ENCODE measurements around the gene BRSK2. TPM values are rescaled to one million over a fixed set of nuclear protein-coding genes. Genes with fewer than 3 reads are reported as not detected.

BRSK2 gene
- total RNA-seq, 2 experiments from 2014 or later, result 0.46 to 0.97 TPM

DNA sequence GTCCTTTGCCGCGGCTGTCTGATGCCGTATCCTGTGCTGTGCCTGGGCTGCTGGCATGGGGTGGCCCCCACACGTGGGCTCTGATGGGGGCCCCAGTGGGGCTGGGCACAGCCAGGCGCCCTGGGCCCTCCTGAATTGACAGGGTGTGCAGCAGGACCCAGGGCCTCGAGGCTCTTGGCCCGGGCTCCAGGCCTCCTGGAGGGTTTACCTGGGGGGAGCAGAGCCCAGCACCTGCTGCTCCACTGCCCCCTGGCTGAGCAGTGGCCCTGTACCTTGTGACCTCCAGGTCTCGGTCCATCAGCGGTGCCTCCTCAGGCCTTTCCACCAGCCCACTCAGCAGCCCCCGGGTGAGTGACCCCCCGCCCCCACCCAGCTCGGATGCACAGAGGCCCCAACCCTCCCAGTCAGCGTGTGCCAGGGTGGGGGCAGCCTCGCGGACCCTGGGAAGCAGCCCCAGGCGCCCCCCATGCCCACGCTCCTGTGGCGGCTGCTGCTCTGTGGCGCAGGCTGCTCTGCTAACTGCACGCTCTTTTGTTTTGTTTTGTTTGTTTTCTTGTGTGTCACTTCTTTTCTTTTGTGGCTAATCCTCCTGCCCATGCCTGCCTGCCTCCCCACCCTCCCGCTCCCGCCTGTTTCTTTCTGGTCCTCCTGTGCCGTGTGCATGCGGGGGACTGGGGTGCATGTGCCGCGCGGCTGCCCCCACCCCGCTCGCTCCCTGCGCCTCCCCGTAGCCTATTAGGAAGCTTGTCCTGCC is 59.9 kb downstream of the BRSK2 start:
- no peak overlapping the region for H3K4me3 Mint-ChIP-seq
- H3K27me3 Mint-ChIP-seq, result no peaks in the 10 kb centered on the region
- no peak for DNase-seq
- H3K36me3 Mint-ChIP-seq, result no peaks in the 10 kb centered on the region
- H3K9me3 Mint-ChIP-seq, result no peaks in the 10 kb centered on the region
- H3K27ac Mint-ChIP-seq, result no peak overlapping the region
- H3K4me1 Mint-ChIP-seq, result no peaks in the 10 kb centered on the region

- Mint-ChIP-seq H3K4me1 (no peaks in the 10 kb centered on the region), H3K27me3 (no peaks in the 10 kb centered on the region), H3K9me3 (no peaks in the 10 kb centered on the region), H3K36me3 (no peaks in the 10 kb centered on the region), H3K4me3 (no peak overlapping the region), H3K27ac (no peak overlapping the region)
- DNase-seq, result no peak
Observed at GRCh38 chr11:1450344-1450875, 60.7 kb downstream of the BRSK2 start.

DNA sequence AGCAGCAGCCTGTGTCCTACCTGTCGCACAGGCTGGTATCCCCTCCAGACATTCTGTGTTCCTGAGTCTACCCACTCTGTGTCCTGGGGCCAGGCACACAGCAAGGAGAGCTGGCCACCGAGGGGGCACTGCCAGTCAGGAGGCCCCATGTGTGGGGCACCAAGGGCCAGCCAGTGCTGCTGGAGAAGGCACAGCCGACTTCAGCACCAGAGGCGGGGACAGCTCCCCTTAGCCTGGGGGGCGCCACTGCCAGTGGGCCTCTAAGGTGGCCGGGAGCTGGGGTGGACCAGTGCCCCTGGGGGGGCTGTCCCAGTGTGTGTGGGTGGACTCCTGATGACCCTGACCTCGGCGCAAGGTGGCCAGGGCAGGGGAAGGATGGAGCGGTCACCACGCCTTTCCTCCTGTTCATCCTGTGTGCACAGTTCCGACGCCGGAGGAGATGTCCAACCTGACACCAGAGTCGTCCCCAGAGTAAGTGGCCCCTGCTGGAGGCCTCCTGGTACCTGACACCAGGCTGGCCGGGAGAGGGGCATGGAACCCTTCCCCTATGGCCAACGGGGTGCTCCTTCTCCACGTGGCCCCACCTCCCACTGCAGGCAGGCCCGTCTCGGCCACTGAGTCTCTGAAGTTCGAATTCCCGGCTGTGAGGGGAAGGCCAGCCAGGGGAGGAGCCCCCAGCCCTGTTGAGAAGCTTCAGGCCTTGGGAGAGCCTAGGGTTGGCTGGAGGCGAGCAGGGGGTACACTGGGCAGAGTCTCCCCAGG is 61.4 kb downstream of the BRSK2 start:
- H3K36me3 Mint-ChIP-seq, result no peaks in the 10 kb centered on the region
- no peaks in the 10 kb centered on the region for H3K9me3 Mint-ChIP-seq
- no peak overlapping the region for H3K4me3 Mint-ChIP-seq
- no peak overlapping the region for H3K27ac Mint-ChIP-seq
- DNase-seq, result no peak
- no peaks in the 10 kb centered on the region for H3K4me1 Mint-ChIP-seq
- H3K27me3 Mint-ChIP-seq, result no peaks in the 10 kb centered on the region

DNA sequence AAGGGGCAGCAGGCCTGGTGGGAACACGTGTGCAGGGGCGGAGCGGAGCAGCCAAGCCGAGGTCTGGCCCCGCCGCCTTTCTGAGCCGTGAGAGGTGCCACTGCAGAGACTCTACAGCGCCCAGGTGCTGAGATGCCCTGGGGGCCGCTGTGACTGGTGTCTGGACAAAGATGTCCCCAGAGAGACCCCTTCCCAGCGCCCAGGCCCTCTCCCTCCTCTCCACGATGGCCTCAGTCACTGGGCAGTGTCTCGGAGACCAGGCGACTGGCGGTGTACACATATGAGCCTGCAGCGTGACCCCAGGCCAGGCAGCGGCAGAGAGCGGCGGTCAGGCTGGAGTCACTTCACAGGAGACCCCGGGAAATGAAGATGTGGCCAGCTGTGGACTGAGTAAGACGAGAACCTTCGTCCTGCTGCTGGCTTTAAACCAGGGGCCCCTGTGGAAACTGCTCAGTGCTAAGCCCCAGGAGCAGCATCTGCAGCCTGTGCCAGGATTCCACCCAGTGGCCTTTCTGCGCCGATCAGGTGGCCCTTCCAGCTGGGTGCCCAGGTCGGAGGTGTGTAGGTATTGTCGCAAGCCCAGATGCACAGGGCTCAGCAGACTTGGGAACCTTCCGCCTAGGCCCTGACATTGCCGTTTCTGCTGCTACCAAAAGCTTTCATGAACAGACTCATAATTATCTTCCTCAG is 62.2 kb downstream of the BRSK2 start:
- H3K9me3 Mint-ChIP-seq, result no peaks in the 10 kb centered on the region
- H3K27me3 Mint-ChIP-seq, result no peaks in the 10 kb centered on the region
- H3K27ac Mint-ChIP-seq, result no peak overlapping the region
- H3K4me3 Mint-ChIP-seq, result no peak overlapping the region
- no peaks in the 10 kb centered on the region for H3K36me3 Mint-ChIP-seq
- no peaks in the 10 kb centered on the region for H3K4me1 Mint-ChIP-seq
- no peak for DNase-seq

GRCh38 chr11:1452744-1453143 is 63.0 kb downstream of the BRSK2 start:
- no peaks in the 10 kb centered on the region for H3K27me3 Mint-ChIP-seq
- no peak overlapping the region for H3K4me3 Mint-ChIP-seq
- no peaks in the 10 kb centered on the region for H3K4me1 Mint-ChIP-seq
- DNase-seq, result no peak
- H3K9me3 Mint-ChIP-seq, result no peaks in the 10 kb centered on the region
- H3K27ac Mint-ChIP-seq, result no peak overlapping the region
- no peaks in the 10 kb centered on the region for H3K36me3 Mint-ChIP-seq

DNA sequence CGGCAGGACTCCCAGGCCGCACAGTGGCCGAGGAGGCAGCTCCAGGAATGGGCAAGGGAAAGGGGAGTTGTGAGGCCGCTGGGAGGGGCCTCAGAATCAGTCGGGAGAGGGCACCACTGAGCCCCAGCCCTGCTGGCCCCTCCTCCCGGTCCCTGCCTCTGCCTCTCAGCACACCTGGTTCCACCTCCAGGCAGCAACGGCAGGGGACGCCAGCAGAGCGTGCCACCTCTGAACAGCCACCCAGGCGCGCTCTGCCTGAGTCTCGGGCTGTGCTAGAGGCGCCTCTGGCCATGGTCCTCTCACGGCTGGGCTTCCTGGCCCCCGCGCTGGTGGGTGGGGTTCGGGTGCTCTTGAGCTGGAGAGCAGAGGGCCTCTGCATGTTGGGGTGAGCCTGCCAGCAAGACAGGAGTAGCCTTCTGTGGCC is 63.9 kb downstream of the BRSK2 start:
- DNase-seq, result peak; percentile 31
- H3K27me3 Mint-ChIP-seq, result no peaks in the 10 kb centered on the region
- H3K4me3 Mint-ChIP-seq, result no peak overlapping the region
- no peaks in the 10 kb centered on the region for H3K36me3 Mint-ChIP-seq
- no peak overlapping the region for H3K27ac Mint-ChIP-seq
- H3K9me3 Mint-ChIP-seq, result no peaks in the 10 kb centered on the region
- no peaks in the 10 kb centered on the region for H3K4me1 Mint-ChIP-seq

DNA sequence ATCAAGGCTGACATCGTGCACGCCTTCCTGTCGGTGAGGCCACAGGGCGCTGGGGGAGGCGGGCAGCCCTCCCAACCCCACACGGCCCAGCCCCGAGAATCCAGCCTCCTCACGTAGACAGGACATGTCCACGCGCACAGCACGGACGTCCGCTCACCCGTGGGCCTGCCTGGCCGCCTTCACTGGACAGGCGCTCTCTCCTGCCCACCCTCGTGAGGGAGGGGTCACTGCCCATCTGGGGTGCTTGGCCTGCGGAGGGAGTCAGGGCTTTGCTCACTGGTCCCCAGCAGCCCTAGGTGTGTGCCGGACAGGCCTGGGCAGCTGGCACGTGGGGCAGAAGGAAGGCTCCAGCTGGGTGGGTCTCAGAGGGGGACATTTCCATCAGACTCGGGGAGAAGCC is 64.8 kb downstream of the BRSK2 start:
- Mint-ChIP-seq H3K4me3 (no peak overlapping the region), H3K36me3 (no peaks in the 10 kb centered on the region), H3K27ac (no peak overlapping the region), H3K27me3 (no peaks in the 10 kb centered on the region), H3K4me1 (no peaks in the 10 kb centered on the region), H3K9me3 (no peaks in the 10 kb centered on the region)
- no peak for DNase-seq

DNA sequence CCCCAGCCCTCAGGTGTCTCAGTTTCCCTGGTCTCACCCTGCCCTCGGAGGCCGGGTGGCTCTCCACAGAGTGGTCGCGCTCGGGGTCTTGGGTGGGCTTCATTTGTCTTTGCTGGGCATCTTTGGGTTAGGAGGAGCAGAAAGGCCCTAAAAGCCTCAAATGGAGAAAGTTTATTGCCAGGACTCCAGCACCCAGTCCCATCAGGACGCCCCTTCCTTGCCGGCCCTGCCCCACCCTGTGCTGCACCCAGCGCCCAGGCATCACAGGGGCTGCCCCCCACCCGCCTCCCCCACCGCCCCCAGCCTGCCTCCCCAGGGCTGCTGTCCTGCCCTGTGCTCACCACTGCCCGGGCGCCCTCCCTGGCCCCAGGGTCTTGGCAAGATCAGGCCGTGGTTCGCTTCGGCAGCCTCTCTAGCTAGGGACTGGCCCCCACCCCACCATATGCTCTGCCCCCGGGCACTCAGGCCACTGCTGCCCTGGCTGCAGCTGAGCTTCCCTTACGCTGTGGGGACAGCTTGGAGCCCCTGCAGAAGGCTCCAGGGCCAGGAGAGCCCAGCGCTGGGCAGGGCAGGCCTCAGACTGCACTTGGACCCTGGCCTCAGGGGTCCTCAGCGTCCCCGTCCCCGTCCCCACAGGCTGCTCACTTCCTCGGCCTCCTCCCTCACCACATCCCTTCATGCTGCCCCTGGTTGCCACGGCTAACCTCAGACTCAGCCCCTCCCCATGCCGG is 65.5 kb downstream of the BRSK2 start:
- Mint-ChIP-seq H3K9me3 (no peaks in the 10 kb centered on the region), H3K4me3 (no peak overlapping the region), H3K27me3 (no peaks in the 10 kb centered on the region), H3K36me3 (no peaks in the 10 kb centered on the region), H3K27ac (no peak overlapping the region), H3K4me1 (no peaks in the 10 kb centered on the region)
- DNase-seq, result no peak

DNA sequence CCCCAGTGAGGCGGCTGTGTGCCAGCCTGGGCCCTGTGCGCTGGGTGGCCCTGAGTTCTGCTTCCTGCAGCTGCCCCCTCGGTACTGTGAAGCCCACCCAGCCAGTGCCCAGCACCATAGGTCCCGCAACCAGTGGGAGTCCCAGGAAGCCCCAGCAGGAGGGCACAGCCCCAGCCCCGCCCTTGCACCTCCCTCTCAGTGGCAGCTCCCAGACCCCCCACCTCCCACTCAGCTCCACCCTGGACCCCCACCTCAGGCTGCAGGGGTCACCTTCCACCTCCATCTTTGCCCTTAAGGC is 66.0 kb downstream of the BRSK2 start:
- H3K27ac Mint-ChIP-seq, result no peak overlapping the region
- no peaks in the 10 kb centered on the region for H3K4me1 Mint-ChIP-seq
- H3K9me3 Mint-ChIP-seq, result no peaks in the 10 kb centered on the region
- no peak for DNase-seq
- no peaks in the 10 kb centered on the region for H3K27me3 Mint-ChIP-seq
- H3K36me3 Mint-ChIP-seq, result no peaks in the 10 kb centered on the region
- H3K4me3 Mint-ChIP-seq, result no peak overlapping the region

DNA sequence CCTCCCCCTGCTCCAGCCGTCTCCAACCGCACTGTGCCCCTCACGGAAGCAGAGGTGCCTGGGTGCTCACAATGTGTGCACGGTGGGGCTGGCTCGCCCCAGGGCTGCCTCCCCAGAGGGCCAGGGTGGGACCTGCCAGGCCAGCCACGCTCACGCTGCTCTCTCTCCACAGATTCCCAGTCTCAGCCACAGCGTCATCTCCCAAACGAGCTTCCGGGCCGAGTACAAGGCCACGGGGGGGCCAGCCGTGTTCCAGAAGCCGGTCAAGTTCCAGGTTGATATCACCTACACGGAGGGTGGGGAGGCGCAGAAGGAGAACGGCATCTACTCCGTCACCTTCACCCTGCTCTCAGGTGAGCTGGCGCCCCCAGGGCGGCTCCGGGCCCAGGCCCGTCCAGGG is 66.4 kb downstream of the BRSK2 start:
- no peaks in the 10 kb centered on the region for H3K4me1 Mint-ChIP-seq
- no peak for DNase-seq
- H3K36me3 Mint-ChIP-seq, result no peaks in the 10 kb centered on the region

GRCh38 chr11:1456596-1457325 is 67.0 kb downstream of the BRSK2 start:
- Mint-ChIP-seq H3K9me3 (no peaks in the 10 kb centered on the region), H3K4me1 (no peaks in the 10 kb centered on the region), H3K4me3 (no peak overlapping the region), H3K27me3 (no peaks in the 10 kb centered on the region), H3K27ac (no peak overlapping the region), H3K36me3 (no peaks in the 10 kb centered on the region)
- no peak for DNase-seq

More for the DNA sequence above, 66.4 kb downstream of the BRSK2 start:
- Mint-ChIP-seq H3K9me3 (no peaks in the 10 kb centered on the region), H3K27me3 (no peaks in the 10 kb centered on the region), H3K27ac (no peak overlapping the region), H3K4me3 (no peak overlapping the region)

DNA sequence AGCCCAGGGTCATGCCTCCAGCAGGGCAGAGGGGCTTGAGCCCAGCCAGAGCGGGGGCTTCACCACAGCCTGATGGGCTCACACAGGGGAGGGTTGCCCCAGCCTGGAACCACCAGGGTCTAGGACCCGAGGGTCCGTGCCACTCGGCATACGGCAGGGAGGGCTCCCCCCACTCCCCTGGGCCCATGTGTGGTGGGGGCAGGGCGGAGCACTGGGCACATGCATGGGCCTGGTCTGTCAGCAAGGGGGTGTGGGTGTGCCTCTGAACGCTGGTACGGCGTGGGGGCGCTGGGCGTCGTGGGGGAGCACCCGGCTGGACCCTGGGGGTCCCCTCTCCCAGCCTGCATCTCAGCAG is 67.6 kb downstream of the BRSK2 start:
- no peaks in the 10 kb centered on the region for H3K36me3 Mint-ChIP-seq
- no peaks in the 10 kb centered on the region for H3K27me3 Mint-ChIP-seq
- no peak overlapping the region for H3K4me3 Mint-ChIP-seq
- no peak for DNase-seq
- H3K27ac Mint-ChIP-seq, result no peak overlapping the region
- no peaks in the 10 kb centered on the region for H3K4me1 Mint-ChIP-seq
- no peaks in the 10 kb centered on the region for H3K9me3 Mint-ChIP-seq

GRCh38 chr11:1457856-1458255 is 68.1 kb downstream of the BRSK2 start:
- Mint-ChIP-seq H3K9me3 (no peaks in the 10 kb centered on the region), H3K4me1 (no peaks in the 10 kb centered on the region)

GRCh38 chr11:1458340-1459218 is 68.8 kb downstream of the BRSK2 start:
- Mint-ChIP-seq H3K9me3 (no peaks in the 10 kb centered on the region), H3K27me3 (no peaks in the 10 kb centered on the region), H3K36me3 (no peaks in the 10 kb centered on the region), H3K4me3 (no peak overlapping the region), H3K4me1 (no peaks in the 10 kb centered on the region), H3K27ac (no peak overlapping the region)
- no peak for DNase-seq

More at GRCh38 chr11:1457856-1458255, 68.1 kb downstream of the BRSK2 start:
- H3K27me3 Mint-ChIP-seq, result no peaks in the 10 kb centered on the region
- no peak overlapping the region for H3K27ac Mint-ChIP-seq
- no peak overlapping the region for H3K4me3 Mint-ChIP-seq
- no peaks in the 10 kb centered on the region for H3K36me3 Mint-ChIP-seq
- DNase-seq, result no peak

All from activated naive CD8-positive, alpha-beta T cell treated with anti-CD3 and anti-CD28 coated beads for 36 hours (primary cell).